AG09309 (cell line): ENCODE data around the gene NAA11.

Experiments used
- DNase-seq: peaks from one replicate; pipeline ENCODE4 v3.0.0-alpha.2; 2010; ENCODE audit warnings: low read depth
- H3K4me3 ChIP-seq: 2 replicates; pipeline ENCODE4 v1.5.1; 2011; ENCODE audit warnings: mild to moderate bottlenecking, low read depth, low read length, moderate library complexity; ENCODE audit not compliant: control insufficient read depth
- TF ChIP-seq, protein P1 (sequence below): IDR thresholded peaks from 2 replicates; pipeline ENCODE4 v1.5.1; 2011; ENCODE audit warnings: mild to moderate bottlenecking, low read depth, low read length, inconsistent platforms; ENCODE audit not compliant: insufficient read depth, control insufficient read depth; ENCODE audit errors: missing control alignments

NAA11 gene

DNA sequence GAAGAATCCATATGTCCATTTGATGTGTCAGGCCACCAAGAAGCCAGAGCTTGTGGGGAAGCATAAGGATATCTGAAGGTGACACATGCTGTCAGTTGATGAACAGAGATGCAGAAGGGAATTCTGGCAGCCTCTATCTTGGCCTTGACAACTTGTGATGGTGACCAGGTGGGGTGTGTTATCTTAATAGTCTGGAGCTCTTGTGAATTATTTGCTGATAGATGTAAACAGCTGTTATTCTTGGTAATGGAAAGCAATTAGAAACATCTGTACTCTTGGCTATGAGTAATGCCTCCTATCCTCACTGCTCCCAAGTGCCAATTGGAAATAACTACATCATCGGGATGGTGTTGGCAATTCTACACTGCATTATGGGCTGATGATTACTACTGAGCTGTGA is 51.9 kb downstream of the NAA11 start:
- no peak overlapping the region for H3K4me3 ChIP-seq
- no peak for DNase-seq
- TF ChIP-seq, protein P1, sequence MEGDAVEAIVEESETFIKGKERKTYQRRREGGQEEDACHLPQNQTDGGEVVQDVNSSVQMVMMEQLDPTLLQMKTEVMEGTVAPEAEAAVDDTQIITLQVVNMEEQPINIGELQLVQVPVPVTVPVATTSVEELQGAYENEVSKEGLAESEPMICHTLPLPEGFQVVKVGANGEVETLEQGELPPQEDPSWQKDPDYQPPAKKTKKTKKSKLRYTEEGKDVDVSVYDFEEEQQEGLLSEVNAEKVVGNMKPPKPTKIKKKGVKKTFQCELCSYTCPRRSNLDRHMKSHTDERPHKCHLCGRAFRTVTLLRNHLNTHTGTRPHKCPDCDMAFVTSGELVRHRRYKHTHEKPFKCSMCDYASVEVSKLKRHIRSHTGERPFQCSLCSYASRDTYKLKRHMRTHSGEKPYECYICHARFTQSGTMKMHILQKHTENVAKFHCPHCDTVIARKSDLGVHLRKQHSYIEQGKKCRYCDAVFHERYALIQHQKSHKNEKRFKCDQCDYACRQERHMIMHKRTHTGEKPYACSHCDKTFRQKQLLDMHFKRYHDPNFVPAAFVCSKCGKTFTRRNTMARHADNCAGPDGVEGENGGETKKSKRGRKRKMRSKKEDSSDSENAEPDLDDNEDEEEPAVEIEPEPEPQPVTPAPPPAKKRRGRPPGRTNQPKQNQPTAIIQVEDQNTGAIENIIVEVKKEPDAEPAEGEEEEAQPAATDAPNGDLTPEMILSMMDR = no peak

DNA sequence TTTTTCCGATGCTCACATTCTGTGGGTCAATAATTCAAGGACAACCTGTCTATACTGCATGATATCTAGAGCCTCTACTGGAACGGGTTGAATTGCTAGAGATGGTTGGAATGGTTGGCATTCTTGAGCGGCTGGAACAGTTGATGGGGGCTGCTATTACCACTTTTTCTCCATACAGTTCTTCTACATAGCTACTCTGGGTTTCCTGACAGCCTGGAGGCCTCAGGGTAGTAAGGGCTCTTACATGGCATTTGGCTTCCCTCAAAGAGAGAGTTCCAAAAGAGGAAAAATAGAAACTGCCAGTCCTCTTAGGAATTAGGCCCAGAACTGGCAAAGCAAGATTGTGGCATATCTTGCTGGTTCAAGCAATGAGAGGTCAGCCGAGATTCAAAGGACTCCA is 53.1 kb downstream of the NAA11 start:
- TF ChIP-seq, protein P1 = no peak
- H3K4me3 ChIP-seq = no peak overlapping the region
- no peak for DNase-seq

- no peak overlapping the region for H3K4me3 ChIP-seq
- TF ChIP-seq, protein P1 = no peak
- no peak for DNase-seq
Observed at GRCh38 chr4:79272126-79272525, 53.7 kb downstream of the NAA11 start.

GRCh38 chr4:79267671-79268070 is 58.2 kb downstream of the NAA11 start:
- H3K4me3 ChIP-seq = no peak overlapping the region
- DNase-seq = no peak
- TF ChIP-seq, protein P1 = no peak
